ENCODE results near the gene KRTAP16-1.
A peak's percentile ranks its signal among the peaks of the same experiment; 100 is the strongest.

Gene KRTAP16-1

GRCh38 chr17:41324180-41325075 lies 15.3 kb upstream of the KRTAP16-1 start:
- Histone ChIP-seq H3K4me3 (no peak overlapping the region), H3K27ac (no peak overlapping the region)
- no peak for TF ChIP-seq CTCF (IDR thresholded peaks at IDR 0.05)
- DNase-seq (ENCODE audit: low spot score) = no peak

GRCh38 chr17:41322903-41323895 lies 14.1 kb upstream of the KRTAP16-1 start:
- no peak for DNase-seq (ENCODE audit: low spot score)
- Histone ChIP-seq H3K4me3 (no peak overlapping the region), H3K27ac (no peak overlapping the region)
- TF ChIP-seq CTCF (IDR thresholded peaks at IDR 0.05) = no peak

- Histone ChIP-seq H3K4me3 (no peak overlapping the region), H3K27ac (no peak overlapping the region)
- DNase-seq (ENCODE audit: low spot score) = no peak
- TF ChIP-seq CTCF (IDR thresholded peaks at IDR 0.05) = peak; percentile 25
These were observed 13.2 kb upstream of the KRTAP16-1 start for GRCh38 chr17:41322094-41322902.

GRCh38 chr17:41318231-41318630 lies 9.1 kb upstream of the KRTAP16-1 start:
- no peak for TF ChIP-seq CTCF (IDR thresholded peaks at IDR 0.05)
- Histone ChIP-seq H3K4me3 (no peak overlapping the region), H3K27ac (no peak overlapping the region)
- DNase-seq (ENCODE audit: low spot score) = no peak

- Histone ChIP-seq H3K27ac (no peak overlapping the region), H3K4me3 (no peak overlapping the region)
- TF ChIP-seq CTCF (IDR thresholded peaks at IDR 0.05) = no peak
- DNase-seq (ENCODE audit: low spot score) = no peak
These were observed 6.8 kb upstream of the KRTAP16-1 start for GRCh38 chr17:41315814-41316445.

DNA sequence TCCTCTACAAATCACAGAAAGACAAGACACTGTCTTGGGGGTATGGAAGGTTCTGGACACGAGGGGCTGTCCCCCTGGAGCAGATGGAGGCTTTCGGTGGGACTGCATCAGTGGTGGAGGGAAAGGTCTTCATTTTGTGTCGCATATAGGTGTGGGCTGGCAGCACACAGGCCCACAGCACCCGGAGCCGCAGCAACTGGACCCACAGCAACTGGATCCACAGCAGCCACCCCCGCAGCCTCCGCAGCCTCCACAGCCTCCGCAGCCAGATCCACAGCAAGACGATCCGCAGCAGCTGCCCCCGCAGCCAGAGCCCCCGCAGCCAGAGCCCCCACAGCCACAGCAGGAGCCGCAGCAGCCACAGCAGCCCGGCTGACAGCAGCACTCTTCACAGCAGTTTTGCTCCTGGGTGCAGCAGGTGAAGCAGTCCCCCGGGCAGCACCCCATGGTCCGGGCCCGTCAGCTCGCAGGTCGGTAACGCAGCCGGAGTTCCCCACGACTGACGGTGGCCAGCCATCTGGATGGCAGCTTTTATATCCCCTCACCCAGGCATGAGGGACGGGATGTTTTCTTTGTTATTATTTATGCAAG lies 6.2 kb upstream of the KRTAP16-1 start, which contains the start of gene KRTAP17-1:
Gene KRTAP17-1, minus strand, starts transcription at position 507 of the 591 bp plus-strand sequence. Its CDS starts 60 bp downstream, at position 447.
- no peak within 1 kb of the TSS for H3K27ac ChIP-seq
- no peak within 1 kb of the TSS for H3K4me3 ChIP-seq
- DNase-seq (ENCODE audit: low spot score) = no peak
- no peak for TF ChIP-seq CTCF (IDR thresholded peaks at IDR 0.05)

Measured in coronary artery (tissue), 2 donors.